C4-2B (cell line): ENCODE measurements around the gene GRK5.

Experiments used
- H3K27ac ChIP-seq: fragments of 450-650 bp; 2 replicates; pipeline ENCODE4 v1.5.1; 2017
- ZFX ChIP-seq: fragments of 450-650 bp; IDR thresholded peaks from 2 replicates; pipeline ENCODE4 v1.6.1; 2017
- TF ChIP-seq, protein P1 (sequence below): fragments of 450-650 bp; conservative IDR thresholded peaks from 2 replicates; pipeline ENCODE4 v1.5.1; 2017; ENCODE audit warnings: mild to moderate bottlenecking

GRK5 gene

DNA sequence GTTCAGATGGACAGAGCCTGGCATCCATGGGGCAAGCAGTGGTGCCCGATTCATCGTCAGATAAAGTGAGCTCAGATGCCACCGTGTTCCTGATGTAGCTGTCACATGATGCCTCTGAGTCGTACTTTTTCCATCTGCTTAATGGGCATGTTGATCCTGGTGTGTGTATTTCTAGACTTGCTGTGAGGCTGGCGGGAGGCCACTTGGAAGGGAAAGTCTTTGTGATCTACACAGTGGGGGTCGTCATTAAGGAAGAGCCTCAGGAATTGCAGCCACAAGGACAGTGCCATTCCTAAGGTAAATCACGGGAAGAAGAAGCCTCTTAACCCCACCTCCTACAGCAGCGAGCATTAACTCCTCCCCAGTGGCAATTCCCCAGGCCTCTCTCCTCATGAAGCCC, 272.2 kb downstream of the GRK5 start:
- H3K27ac ChIP-seq = no peak overlapping the region
- TF ChIP-seq ZFX = no peak
- TF ChIP-seq, protein P1, sequence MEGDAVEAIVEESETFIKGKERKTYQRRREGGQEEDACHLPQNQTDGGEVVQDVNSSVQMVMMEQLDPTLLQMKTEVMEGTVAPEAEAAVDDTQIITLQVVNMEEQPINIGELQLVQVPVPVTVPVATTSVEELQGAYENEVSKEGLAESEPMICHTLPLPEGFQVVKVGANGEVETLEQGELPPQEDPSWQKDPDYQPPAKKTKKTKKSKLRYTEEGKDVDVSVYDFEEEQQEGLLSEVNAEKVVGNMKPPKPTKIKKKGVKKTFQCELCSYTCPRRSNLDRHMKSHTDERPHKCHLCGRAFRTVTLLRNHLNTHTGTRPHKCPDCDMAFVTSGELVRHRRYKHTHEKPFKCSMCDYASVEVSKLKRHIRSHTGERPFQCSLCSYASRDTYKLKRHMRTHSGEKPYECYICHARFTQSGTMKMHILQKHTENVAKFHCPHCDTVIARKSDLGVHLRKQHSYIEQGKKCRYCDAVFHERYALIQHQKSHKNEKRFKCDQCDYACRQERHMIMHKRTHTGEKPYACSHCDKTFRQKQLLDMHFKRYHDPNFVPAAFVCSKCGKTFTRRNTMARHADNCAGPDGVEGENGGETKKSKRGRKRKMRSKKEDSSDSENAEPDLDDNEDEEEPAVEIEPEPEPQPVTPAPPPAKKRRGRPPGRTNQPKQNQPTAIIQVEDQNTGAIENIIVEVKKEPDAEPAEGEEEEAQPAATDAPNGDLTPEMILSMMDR = no peak

DNA sequence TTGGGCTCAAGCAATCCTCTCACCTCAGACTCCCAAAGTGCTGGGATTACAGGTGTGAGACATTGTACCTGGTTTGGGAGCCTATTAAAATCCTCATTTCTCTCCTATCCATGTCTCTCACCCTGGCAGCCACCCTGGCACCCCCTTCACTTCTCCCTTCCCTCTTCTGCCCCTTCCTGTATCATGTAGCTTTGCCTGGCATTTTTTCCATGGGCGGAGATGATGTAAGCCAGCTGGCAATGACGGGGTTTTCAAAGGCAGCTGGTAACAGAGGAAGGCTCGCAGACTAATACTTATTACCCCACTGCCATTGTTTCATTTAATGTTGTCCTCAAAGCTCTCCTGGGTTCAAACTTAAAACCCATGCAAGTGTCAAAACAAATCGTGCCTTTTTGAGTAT, 273.3 kb downstream of the GRK5 start:
- H3K27ac ChIP-seq = no peak overlapping the region
- TF ChIP-seq ZFX = no peak
- TF ChIP-seq, protein P1 = no peak

DNA sequence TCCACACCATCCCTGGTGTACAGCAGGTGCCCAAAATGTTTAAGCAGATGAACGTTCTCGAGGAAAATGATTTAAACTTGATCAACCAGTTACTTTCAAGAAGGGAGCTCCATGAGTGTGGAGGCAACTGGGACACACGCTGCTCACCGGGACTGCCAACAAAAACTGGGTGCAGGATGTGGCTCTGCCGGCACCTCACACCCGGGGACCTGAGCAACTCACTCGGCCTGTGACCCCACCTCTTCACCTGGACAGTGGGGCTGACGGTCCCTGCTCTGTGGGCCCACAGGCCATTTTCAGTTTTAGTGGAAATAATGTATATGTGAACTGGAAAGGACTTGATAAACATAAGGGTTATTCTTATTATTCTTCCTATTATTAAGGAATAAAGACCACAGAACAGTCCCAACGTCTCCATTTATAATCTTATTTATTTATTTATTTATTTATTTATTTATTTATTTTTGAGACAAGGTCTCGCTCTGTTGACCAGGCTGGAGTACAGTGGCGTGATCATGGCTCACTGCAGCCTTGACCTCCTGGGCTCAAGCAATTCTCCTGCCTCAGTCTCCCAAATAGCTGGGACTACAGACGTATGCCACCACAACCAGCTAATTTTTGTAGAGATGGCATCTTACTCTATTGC, 274.5 kb downstream of the GRK5 start:
- H3K27ac ChIP-seq = no peak overlapping the region
- TF ChIP-seq ZFX = no peak
- TF ChIP-seq, protein P1 = no peak

DNA sequence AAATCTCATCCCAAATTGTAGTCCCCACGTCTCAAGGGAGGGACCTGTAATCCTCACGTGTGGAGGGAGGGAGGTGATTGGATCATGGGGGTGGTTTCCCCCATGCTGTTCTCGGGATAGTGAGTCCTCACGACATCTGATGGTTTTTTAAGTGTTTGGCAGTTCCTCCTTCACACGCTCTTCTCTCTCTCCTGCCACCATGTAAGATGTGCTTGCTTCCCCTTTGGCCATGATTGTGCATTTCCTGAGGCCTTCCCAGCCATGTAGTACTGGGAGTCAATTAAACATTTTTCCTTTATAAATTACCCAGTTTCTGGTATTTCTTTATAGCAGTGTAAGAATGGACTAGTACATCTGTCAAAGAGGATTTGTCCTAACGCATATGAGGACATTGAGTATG, 275.6 kb downstream of the GRK5 start:
- TF ChIP-seq ZFX = no peak
- TF ChIP-seq, protein P1 = no peak
- H3K27ac ChIP-seq = no peak overlapping the region

DNA sequence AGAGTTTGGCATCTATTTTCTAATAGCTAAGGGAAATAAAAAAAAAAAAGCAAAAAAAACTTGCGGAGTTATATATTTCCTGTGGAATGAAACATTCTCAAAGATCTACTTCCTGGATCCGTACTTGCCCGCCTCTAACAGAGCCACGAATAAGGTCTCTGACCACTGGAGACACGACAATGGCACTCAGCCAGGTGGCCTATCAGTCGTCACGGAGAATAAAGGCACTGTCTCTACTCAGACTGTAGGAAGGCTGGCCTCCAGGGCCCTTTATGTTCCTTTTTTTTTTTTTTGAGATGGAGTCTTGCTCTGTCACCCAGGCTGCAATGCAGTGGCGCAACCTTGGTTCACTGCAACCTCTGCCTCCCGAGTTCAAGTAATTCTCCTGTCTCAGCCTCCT, 276.5 kb downstream of the GRK5 start:
- H3K27ac ChIP-seq = peak overlapping the region; percentile 52; the same call in 1 of the 2 replicates
- TF ChIP-seq ZFX = no peak
- TF ChIP-seq, protein P1 = no peak

DNA sequence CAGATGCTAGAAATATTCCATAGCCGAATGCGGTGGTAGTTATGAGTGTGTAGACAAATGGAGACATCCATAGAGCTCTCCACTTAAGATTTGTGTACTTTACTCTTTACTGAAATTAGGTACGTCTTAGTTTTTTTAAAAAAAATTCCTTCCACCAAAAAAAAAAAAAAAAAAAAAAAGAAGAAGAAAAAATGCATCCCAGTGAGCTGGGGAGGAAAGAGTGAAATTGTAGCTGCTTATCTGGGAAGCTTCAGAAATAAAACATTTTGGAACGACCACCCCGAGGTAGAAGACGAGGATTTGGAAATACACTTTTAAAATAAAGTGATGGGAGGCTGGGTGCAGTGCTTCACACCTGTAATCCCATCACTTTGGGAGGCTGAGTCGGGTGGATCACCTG, 281.3 kb downstream of the GRK5 start:
- H3K27ac ChIP-seq = no peak overlapping the region
- TF ChIP-seq, protein P1 = no peak
- TF ChIP-seq ZFX = no peak

DNA sequence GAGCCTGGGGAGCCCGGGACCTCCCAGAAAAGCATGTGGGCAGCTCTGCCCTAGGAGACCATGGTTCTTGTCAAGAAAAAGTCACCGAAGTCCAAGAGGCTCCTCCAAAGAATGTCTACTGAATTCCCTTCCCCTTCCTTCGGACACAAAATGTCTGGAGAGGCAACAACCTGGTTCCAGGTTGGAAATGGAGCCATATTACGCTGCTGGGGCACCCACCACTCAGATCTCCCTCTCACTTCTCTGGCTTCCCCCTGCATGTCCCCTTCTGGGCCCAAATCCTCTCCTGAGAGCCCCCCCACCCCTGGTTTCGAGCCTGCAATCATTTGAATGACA, 282.6 kb downstream of the GRK5 start:
- TF ChIP-seq, protein P1 = peak; percentile 75
- no peak for TF ChIP-seq ZFX
- no peak overlapping the region for H3K27ac ChIP-seq
